ENCODE data around the gene PEAK3.

Gene PEAK3

DNA sequence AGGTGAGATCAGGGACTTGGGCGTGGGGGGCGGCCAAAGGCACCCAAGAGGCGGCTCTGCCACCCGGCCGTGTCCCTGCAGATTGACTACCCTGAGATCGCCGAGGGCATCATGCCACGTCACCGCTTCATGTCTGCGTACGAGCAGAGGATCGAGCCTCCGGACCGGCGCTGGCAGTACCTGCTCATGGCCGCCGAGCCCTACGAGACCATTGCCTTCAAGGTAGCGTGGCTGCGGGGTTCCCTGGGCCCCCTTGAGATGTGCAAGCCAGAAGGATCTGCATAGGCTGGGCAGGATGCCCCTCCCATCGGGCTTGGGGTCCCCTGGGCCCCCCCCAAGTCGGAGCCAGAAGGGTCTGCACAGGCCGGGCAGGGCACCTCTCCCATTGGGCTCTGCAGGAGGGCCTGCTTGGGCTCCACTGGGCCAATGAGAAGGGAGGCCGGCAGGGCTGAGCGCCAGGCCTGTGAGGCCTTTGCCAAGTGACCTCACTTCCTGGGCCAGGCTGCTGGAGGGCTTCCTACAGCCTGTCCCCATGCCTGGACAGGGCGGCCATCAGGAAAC lies 35.1 kb downstream of the PEAK3 start:
- H3K27ac ChIP-seq (ENCODE audit: low read length), result no peak overlapping the region
- H3K9ac ChIP-seq (ENCODE audit: low read length), result no peak overlapping the region
- no peaks in the 10 kb centered on the region for H3K27me3 ChIP-seq (replicated peaks; ENCODE audit: insufficient read depth, low read length)
- H3K4me1 ChIP-seq (ENCODE audit: low read length), result no peaks in the 10 kb centered on the region
- TF ChIP-seq, protein P1, sequence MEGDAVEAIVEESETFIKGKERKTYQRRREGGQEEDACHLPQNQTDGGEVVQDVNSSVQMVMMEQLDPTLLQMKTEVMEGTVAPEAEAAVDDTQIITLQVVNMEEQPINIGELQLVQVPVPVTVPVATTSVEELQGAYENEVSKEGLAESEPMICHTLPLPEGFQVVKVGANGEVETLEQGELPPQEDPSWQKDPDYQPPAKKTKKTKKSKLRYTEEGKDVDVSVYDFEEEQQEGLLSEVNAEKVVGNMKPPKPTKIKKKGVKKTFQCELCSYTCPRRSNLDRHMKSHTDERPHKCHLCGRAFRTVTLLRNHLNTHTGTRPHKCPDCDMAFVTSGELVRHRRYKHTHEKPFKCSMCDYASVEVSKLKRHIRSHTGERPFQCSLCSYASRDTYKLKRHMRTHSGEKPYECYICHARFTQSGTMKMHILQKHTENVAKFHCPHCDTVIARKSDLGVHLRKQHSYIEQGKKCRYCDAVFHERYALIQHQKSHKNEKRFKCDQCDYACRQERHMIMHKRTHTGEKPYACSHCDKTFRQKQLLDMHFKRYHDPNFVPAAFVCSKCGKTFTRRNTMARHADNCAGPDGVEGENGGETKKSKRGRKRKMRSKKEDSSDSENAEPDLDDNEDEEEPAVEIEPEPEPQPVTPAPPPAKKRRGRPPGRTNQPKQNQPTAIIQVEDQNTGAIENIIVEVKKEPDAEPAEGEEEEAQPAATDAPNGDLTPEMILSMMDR (IDR thresholded peaks at IDR 0.05; ENCODE audit: low read length), result no peak
- TF ChIP-seq EZH2 (optimal IDR thresholded peaks at IDR 0.05; ENCODE audit: low read depth, low read length) (no peak), EZH2phosphoT487 (IDR thresholded peaks at IDR 0.05; ENCODE audit: low read length) (no peak)
- no peak overlapping the region for H3K4me3 ChIP-seq (ENCODE audit: low read length)
- peaks cover 21% of the 10 kb centered on the region for H4K20me1 ChIP-seq (ENCODE audit: insufficient read depth, low read length)
- H3F3A ChIP-seq (ENCODE audit: insufficient read depth, low read length), result peaks cover 24% of the 10 kb centered on the region
- no peak overlapping the region for H3K4me2 ChIP-seq (ENCODE audit: low read depth, low read length)
- H3K9me2 ChIP-seq (replicated peaks; ENCODE audit: insufficient read depth, low read length), result no peaks in the 10 kb centered on the region
- DNase-seq, result no peak
- peaks cover 63% of the 10 kb centered on the region for H3K79me2 ChIP-seq (ENCODE audit: low read length)
- H3K9me3 ChIP-seq (replicated peaks; ENCODE audit: insufficient read depth, low read length), result no peaks in the 10 kb centered on the region
- no peak overlapping the region for H2AFZ ChIP-seq (ENCODE audit: low read length)
- H3K36me3 ChIP-seq (replicated peaks; ENCODE audit: insufficient read depth, low read length), result peaks cover 32% of the 10 kb centered on the region

DNA sequence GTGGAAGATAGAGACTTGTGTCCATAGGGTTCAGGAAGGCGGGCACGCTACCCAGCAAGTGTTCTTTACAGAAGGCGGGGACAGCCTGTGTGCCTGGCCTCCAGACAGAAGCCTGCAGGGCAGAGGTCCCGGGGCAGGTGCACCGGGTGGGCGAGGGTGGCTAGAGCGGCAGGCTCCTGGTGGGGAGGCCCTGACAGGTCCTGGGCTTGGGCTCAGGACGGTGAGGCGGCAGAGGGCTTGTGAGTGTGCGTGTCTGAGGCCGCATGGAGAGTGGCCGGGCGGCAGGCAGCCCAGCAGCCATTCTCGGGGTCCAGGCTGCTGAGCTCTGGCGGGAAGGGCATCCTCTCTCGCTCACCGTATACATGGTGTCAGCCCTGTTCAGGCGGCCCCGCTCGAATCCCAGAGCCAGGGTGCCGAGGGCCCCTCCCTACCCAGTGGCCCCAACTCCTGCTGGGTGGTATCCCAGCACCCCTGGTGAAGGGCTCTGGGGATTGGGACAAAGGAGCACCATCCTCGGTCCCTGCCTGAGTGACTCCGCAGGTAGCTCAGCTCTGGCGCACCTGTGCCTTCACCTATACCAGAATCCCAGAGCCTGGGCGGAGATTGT lies 35.9 kb downstream of the PEAK3 start:
- Histone ChIP-seq H3K4me3 (ENCODE audit: low read length) (no peak overlapping the region), H3K36me3 (replicated peaks; ENCODE audit: insufficient read depth, low read length) (peaks cover 32% of the 10 kb centered on the region), H3K9me2 (replicated peaks; ENCODE audit: insufficient read depth, low read length) (no peaks in the 10 kb centered on the region), H3K4me2 (ENCODE audit: low read depth, low read length) (no peak overlapping the region), H3K27ac (ENCODE audit: low read length) (no peak overlapping the region), H3K79me2 (ENCODE audit: low read length) (peaks cover 67% of the 10 kb centered on the region), H3K27me3 (replicated peaks; ENCODE audit: insufficient read depth, low read length) (no peaks in the 10 kb centered on the region), H2AFZ (ENCODE audit: low read length) (no peak overlapping the region), H3K4me1 (ENCODE audit: low read length) (no peaks in the 10 kb centered on the region), H3F3A (ENCODE audit: insufficient read depth, low read length) (peaks cover 24% of the 10 kb centered on the region), H3K9ac (ENCODE audit: low read length) (no peak overlapping the region), H4K20me1 (ENCODE audit: insufficient read depth, low read length) (peaks cover 28% of the 10 kb centered on the region), H3K9me3 (replicated peaks; ENCODE audit: insufficient read depth, low read length) (no peaks in the 10 kb centered on the region)
- TF ChIP-seq, protein P1 (IDR thresholded peaks at IDR 0.05; ENCODE audit: low read length), result no peak
- TF ChIP-seq EZH2 (optimal IDR thresholded peaks at IDR 0.05; ENCODE audit: low read depth, low read length) (no peak), EZH2phosphoT487 (IDR thresholded peaks at IDR 0.05; ENCODE audit: low read length) (no peak)
- no peak for DNase-seq

DNA sequence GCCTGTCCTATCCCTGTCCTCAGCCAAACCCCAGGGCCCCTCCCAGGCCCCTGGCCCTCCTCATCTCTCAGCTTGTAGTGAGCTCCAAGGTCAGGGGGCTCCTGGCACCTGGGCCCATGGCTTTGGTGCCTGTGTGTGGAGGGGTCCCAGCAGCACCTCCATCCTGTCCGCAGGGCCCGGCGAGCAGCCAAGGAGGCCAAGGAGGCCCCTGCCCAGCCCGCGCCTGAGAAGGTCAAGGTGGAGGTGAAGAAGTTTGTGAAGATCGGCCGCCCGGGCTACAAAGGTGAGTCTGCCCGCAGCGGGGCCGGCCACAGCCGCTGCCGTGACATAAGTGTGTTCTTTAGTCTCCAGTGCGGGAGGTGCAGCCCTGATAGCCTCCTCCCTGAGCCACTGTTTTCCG lies 36.7 kb downstream of the PEAK3 start:
- Histone ChIP-seq H3K9ac (ENCODE audit: low read length) (no peak overlapping the region), H3K9me3 (replicated peaks; ENCODE audit: insufficient read depth, low read length) (no peaks in the 10 kb centered on the region), H3K4me1 (ENCODE audit: low read length) (peaks cover 6% of the 10 kb centered on the region; the same call in 1 of the 2 replicates), H3K9me2 (replicated peaks; ENCODE audit: insufficient read depth, low read length) (no peaks in the 10 kb centered on the region), H3K79me2 (ENCODE audit: low read length) (peaks cover 76% of the 10 kb centered on the region), H3K4me3 (ENCODE audit: low read length) (no peak overlapping the region), H3K4me2 (ENCODE audit: low read depth, low read length) (no peak overlapping the region), H3K27ac (ENCODE audit: low read length) (no peak overlapping the region), H2AFZ (ENCODE audit: low read length) (no peak overlapping the region), H3F3A (ENCODE audit: insufficient read depth, low read length) (peaks cover 23% of the 10 kb centered on the region), H4K20me1 (ENCODE audit: insufficient read depth, low read length) (peaks cover 37% of the 10 kb centered on the region), H3K27me3 (replicated peaks; ENCODE audit: insufficient read depth, low read length) (no peaks in the 10 kb centered on the region), H3K36me3 (replicated peaks; ENCODE audit: insufficient read depth, low read length) (peaks cover 32% of the 10 kb centered on the region)
- no peak for DNase-seq
- TF ChIP-seq EZH2 (optimal IDR thresholded peaks at IDR 0.05; ENCODE audit: low read depth, low read length), result no peak
- TF ChIP-seq EZH2phosphoT487 (IDR thresholded peaks at IDR 0.05; ENCODE audit: low read length), result no peak

DNA sequence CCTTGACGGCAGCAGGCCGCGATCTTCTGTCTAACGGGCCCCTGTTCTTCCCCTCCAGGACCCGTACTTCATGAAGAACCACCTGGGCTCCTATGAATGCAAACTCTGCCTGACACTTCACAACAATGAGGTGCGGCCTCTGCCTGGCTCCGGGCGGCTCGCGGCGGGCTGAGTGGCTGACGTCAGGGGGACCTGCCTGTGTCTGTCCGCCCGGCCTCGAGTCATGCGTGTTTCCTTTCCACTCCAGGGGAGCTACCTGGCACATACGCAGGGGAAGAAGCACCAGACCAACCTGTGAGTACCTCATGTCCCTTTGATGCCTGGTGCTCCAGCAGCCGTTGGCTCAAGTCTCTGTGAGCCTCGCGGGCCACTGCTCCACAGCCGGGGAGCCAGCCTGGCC lies 37.5 kb downstream of the PEAK3 start:
- no peaks in the 10 kb centered on the region for H3K27me3 ChIP-seq (replicated peaks; ENCODE audit: insufficient read depth, low read length)
- peaks cover 45% of the 10 kb centered on the region for H4K20me1 ChIP-seq (ENCODE audit: insufficient read depth, low read length)
- TF ChIP-seq, protein P1 (IDR thresholded peaks at IDR 0.05; ENCODE audit: low read length), result no peak
- no peak for TF ChIP-seq EZH2 (optimal IDR thresholded peaks at IDR 0.05; ENCODE audit: low read depth, low read length)
- no peak for TF ChIP-seq EZH2phosphoT487 (IDR thresholded peaks at IDR 0.05; ENCODE audit: low read length)
- peaks cover 21% of the 10 kb centered on the region for H3F3A ChIP-seq (ENCODE audit: insufficient read depth, low read length)
- no peak overlapping the region for H3K4me3 ChIP-seq (ENCODE audit: low read length)
- no peak overlapping the region for H2AFZ ChIP-seq (ENCODE audit: low read length)
- H3K9ac ChIP-seq (ENCODE audit: low read length), result no peak overlapping the region
- H3K27ac ChIP-seq (ENCODE audit: low read length), result no peak overlapping the region
- no peaks in the 10 kb centered on the region for H3K9me3 ChIP-seq (replicated peaks; ENCODE audit: insufficient read depth, low read length)
- peaks cover 84% of the 10 kb centered on the region for H3K79me2 ChIP-seq (ENCODE audit: low read length)
- no peak for DNase-seq
- H3K36me3 ChIP-seq (replicated peaks; ENCODE audit: insufficient read depth, low read length), result peaks cover 32% of the 10 kb centered on the region
- H3K4me2 ChIP-seq (ENCODE audit: low read depth, low read length), result no peak overlapping the region
- H3K4me1 ChIP-seq (ENCODE audit: low read length), result peaks cover 6% of the 10 kb centered on the region; the same call in 1 of the 2 replicates
- H3K9me2 ChIP-seq (replicated peaks; ENCODE audit: insufficient read depth, low read length), result no peaks in the 10 kb centered on the region
